HG03159 (cell line): Measurements from ENCODE around the gene NIPBL.
"Not testable (repeated sequence)": the region's sequence is repeated elsewhere in the genome, so short reads cannot be mapped to it uniquely, and the experiment has no call there.

Experiments used
- ATAC-seq: cut with Tn5 transposase; IDR thresholded peaks from one replicate; pipeline ENCODE4 v1.9.1; 2021; ENCODE audit warnings: mild to moderate bottlenecking, moderate library complexity; ENCODE audit not compliant: unreplicated experiment

Gene NIPBL

DNA sequence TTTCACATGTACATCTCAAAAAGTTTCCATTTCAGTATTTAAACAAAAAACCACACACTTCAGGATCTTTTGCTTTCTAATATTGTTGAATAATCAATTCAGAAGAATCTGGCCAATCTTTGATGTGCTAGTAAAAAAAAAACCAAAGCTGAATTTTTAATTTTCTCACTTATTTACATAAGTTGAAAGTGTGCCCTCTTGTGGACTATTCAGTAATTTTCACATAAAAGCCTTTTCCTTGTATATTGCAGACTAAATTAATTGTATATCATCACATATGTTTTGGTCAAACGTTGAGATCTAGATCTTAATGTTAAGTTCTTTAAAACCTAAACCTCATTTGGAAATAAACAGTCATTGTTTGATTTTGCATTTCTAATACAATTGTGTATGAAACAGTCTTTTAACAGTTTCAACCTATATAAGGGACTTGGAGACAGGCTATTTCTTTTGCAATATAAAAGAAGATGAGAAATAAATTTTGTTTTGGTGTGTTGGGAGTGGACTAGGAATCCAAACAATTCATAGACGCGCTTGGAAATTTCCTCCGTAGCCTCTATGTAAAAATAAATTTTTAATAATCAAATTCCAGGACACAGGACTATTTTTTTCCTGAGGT lies 68.1 kb downstream of the NIPBL start:
- no peak for ATAC-seq

DNA sequence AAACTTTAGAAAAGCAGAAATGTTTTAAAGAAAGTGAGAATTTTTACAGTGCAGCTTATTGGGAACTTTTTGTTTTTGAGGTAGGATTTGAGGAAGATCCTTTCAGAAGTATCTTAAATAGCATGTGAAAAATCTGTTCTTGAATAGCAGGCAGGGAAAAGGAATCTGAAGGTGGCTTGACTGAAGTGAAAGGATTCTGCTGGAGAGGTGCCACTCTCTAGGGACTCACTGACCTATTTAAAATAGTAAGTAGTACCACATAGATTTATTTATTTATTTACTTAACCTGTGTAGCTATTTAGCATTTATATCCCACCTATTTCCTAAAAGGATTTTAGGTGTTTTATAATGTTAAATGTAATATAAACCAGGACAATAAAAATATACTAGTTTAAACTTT lies 69.1 kb downstream of the NIPBL start:
- no peak for ATAC-seq

DNA sequence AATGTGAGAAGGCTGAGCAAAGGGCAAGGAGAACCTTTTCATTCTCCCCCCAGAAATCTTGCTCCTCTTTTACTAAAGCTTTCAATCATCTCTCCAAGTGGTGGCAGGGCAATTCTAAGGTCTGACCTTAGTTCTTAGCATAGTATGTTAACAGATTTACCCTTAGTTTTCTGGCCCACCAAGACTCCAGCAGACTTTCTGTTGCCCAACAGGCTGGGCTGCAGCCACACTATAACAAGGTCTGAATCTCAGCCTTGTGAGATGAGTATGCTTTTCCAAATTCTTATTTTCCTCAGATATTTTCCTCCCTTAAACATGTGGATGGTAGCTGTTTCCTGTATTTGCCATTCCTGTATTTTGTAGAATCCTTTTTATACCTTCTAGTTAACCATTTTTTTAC lies 69.5 kb downstream of the NIPBL start:
- no peak for ATAC-seq

DNA sequence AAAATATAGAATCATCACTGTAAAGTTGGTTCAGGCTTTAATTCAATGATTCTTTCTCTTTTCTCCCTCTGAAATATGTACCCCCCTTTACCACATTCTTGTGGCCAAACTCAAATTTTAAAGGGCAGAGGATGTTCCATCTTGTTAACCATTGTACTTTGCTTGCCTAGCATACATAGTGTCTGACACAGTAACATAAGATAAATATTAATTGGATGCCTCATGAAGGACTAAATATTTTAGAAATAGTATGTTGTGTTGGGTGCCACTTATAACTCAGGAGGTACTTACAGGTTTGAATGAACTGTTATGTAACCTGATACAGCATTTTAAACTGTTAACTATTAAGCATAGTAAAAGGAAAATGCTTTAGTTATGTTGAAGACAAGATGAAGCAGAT lies 71.5 kb downstream of the NIPBL start:
- ATAC-seq = no peak

DNA sequence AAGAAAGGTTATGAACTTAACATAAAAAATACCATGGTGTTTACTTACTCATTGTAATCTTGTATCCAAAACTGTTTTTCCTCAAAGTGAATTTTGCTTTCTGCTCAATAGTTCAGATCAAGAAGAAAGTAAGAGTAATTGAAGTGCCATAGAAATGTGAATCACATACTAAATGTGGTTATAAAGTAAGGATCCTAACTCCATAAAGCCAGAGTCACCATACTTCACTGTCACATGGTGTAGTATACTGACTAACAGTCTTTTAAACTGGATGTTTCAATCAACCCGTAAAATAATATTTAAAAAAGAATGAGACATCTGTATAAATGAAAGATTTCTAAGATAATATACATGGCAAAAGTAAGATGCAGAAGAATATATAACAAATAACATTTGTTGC lies 72.1 kb downstream of the NIPBL start:
- no peak for ATAC-seq

DNA sequence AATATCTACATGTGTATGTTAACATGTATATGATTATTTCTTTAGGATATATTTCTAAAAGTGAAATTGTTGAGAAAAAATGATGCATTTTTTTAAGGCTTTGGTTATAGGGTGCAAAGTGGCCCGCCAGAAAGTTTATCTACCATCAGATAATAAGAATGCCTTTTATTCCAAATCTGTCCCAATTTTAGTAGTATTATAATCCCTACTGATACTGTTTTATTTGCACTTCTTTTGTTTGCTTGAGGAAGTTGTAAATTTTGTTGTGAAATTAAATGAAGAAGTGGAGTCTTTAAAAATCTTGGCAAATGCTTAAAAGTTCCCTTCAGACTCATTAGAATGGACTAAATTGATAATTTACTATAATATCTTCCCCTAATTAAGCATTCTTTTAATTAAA lies 73.0 kb downstream of the NIPBL start:
- ATAC-seq = no peak

DNA sequence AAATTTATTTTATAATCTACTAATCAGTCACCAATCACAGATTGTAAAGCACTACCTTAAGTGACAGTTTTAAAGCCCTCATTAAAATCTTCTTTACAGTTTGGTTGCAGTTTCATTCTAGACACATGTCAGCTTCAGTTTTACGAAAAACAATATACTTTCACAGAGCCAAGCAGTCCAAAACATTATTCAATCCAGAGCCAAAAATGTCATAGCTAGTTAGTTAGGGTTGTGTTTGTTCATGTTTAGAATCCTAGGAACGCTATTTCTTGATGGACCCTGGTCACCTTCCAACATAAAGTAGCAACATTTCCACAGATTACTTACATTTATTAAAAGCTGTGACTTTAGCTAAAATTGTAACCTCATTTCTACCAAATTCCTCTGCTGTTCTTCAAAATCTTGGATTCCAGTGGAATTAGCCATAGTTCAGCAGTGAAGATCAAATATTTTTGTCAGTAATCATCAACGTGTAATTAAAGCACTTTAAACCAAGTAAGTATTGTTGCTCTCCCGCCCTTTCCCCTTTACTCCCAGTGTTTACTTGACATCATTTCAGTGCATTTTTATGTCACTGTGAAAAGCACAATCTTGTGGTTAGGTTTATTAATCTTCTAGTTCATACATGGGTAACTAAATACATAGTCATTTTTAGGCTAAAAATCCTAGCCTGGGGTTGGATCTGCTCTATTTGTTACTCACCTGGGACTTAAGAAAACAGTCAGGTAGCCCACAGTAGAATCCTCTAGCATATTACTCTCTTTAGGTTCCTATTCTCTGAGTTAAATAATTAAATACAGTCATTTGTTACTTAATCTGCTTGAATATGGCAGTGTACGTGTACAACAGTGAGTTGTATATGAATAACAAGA lies 74.3 kb downstream of the NIPBL start:
- no peak for ATAC-seq

DNA sequence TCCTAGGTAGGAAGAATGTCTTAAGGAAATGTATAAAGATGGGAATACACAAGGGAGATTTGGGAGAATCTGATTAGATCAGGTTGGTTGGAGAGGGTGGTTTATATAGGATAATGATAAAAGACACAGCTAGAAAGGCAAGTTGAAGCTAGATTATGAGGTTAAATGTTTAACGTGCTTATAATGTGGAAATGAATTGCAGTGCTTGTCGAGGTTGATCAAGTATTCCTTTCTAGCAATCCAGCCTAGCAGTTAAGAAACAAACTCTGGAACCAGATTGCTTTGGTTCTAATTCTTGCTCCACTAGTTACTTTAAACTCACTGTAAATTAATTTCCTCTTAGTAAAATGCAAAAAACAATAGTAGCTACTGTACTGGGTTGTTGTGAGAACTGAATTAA lies 76.5 kb downstream of the NIPBL start:
- no peak for ATAC-seq

DNA sequence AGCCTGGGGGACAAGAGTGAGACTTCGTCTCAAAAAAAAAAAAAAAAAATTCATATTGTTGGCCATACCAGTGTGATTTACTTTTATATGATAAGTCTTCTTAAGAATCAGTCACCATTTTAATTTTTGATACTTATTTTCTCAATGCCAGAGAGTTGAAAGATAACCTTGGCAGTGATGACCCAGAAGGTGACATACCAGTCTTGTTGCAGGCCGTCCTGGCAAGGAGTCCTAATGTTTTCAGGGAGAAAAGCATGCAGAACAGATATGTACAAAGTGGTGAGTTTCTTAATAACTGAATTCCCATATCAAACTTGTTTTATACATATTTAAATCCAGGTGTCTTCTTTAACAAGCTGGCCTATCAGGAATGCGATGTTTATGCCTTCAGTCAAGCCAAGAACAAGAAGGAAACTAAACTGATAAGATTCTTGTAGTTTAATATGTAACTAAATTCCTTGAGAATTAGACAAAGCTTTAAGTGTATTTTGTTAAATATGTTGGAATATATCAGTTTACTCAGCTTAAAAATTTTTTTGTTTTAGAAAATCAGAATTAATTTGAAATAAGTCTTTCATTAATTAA lies 81.5 kb downstream of the NIPBL start:
- no peak for ATAC-seq

DNA sequence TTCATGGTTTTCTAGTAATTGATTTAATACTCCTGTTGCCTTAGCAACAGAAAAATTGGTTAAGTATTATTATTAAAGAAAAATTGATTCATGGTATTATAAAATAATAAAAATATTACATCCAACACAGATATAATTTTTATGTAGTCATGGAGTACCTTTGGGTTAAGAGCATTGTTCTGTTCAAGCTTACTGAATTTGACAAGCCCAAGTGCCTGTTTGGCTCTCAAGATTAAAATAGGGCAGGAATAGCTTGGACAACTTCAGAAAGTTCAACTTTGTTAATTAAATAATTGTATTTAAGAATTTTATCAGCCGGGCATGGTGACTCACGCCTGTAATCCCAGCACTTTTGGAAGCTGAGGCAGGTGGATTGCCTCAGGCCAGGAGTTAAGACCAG lies 82.0 kb downstream of the NIPBL start:
- ATAC-seq = no peak

DNA sequence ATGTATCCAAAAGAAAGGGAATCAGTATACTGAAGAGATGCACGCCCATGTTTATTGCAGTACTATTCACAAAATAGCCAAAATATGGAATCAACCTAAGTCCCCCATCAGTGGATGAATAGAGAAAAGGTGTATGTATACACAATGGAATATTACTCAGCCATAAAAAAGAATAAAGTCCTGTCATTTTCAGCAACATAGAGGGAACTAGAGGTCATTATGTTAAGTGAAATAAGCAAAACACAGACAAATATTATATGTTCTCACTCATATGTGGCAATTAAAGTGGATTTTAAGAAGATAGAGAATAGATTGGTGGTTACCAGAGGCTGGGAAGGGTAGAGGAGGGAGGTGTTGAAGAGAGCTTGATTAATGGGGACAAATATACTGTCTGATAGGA lies 88.6 kb downstream of the NIPBL start:
- no peak for ATAC-seq

DNA sequence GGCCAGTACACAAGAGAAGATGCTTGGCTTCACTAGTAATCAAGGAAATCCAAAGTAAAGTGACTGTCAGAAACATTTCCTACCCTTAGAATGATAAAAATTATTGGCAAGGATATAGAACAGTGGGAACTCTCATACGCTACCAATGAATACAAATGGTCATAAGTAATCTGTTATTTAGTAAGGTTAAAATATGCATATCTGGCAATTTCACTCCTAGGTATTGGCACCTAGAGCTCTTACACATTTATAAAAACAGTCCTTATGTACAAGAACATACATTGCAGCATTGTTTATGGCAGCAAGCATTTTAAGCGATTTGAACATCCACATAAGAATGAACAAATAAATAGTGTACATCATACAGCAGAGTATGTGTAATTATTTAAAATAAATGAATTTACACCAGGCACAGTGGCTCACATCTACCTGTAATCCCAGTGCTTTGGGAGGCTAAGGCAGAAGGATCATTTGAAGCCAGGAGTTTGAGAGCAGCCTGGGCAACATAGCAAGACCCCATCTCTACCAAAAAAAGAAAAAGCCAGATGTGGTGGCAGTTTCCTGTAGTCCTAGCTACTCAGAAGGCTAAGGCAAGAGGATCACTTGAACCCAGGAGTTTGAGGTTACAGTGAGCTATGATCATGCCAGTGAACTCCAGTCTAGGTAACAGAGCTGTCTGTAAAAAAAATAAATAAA lies 93.3 kb downstream of the NIPBL start:
- ATAC-seq = no peak

DNA sequence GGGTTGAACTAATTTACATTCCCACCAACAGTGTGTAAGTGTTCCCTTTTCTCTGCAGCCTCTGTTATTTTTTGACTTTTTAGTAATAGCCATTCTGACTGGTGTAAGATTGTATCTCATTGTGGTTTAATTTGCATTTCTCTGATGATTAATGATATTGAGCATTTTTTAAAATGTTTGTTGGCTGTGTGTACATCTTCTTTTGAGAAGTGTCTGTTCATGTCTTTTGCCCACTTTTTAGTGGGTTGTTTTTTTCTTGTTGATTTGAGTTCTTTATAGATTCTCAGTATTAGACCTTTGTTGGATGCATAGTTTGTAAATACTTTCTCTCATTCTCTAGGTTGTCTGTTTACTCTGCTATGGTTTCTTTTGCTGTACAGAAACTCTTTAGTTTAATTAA lies 101.6 kb downstream of the NIPBL start:
- no peak for ATAC-seq

DNA sequence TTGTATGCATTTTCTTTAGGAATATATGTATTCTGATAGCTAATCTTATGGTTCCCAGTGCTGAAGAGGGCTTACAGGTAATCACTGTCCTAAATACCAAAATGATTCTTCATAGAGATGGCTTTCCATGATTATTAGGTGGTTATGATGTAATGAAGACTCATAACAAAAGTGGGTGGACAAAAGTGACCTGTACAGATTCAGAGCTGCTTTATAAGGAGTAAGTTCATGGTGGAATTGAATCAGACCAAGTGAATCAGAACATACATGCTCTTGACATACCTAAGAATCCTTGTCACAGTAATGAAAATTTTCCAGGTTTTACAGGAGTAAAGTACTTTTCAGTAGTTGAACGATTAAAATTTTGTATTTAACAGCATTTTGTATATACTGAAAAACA lies 105.6 kb downstream of the NIPBL start:
- ATAC-seq = no peak

DNA sequence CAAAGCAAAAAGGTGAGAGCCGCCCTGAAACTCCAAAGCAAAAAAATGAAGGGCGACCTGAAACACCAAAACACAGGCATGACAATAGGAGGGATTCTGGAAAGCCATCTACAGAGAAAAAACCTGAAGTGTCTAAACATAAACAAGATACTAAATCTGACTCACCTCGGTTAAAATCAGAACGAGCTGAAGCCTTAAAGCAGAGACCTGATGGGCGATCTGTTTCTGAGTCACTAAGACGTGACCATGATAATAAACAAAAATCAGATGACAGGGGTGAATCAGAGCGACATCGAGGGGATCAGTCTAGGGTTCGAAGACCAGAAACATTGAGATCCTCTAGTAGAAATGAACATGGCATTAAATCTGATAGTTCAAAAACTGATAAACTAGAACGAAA lies 108.8 kb downstream of the NIPBL start:
- no peak for ATAC-seq

DNA sequence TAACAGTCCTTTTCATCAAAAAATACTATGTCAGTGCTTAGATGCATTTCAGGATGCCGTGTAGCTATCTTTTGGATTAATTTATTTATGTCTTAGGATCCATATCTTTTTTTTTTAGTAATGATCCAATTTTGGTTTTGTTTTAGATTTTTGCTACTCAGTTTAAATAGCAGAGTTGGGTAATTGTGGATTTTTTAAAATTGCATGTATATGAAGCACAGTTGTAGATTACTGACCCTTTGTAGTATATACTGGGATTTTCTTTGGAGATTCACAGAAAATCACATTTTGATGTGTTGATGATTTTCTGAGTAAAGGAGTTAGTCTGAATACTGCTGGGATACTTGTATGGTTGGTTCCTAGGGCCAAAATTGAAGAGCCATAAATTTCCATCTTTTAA lies 111.8 kb downstream of the NIPBL start:
- ATAC-seq = no peak

DNA sequence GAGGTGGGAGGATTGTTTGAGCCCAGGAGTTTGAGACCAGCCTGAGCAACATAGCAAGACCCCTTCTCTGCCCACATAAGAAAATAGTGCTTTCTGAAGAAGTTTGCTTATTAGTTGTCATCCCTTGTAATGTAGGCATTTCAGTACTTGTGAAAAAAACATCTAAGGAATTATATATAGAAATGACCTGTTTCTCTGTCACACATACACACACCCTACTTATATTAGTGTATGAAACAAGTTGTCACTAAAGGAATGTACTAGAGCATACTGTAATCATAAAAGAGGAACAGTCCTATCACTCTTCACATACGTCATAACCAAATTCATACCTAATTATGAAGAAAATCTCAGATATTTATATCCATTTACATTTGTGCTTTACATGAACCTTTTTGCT lies 122.0 kb downstream of the NIPBL start:
- no peak for ATAC-seq

DNA sequence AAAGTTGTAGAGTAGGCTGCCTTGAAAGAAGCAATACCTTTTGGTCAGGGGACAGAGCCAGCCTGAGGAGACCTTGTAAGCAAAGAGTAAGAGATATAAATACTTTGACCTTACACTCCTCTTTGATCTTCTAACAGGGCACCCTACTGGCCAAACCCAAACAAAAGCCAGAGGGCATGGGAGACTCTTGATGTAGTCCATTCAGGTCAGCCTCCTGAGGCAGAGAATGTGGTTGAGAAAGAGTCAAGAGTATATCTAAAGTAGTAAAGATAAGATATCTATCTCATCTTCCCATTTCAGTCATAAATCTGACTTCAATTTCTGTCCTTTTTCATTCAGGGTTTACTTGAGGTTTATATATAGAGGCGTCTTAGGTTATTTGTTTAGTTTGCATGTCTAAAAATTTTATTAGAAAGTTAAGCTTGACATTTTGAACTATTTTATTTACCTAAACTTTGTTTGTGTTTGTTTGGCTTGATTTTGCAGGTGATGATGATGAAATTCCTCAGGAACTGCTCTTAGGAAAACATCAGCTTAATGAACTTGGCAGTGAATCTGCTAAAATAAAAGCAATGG lies 125.7 kb downstream of the NIPBL start:
- no peak for ATAC-seq

DNA sequence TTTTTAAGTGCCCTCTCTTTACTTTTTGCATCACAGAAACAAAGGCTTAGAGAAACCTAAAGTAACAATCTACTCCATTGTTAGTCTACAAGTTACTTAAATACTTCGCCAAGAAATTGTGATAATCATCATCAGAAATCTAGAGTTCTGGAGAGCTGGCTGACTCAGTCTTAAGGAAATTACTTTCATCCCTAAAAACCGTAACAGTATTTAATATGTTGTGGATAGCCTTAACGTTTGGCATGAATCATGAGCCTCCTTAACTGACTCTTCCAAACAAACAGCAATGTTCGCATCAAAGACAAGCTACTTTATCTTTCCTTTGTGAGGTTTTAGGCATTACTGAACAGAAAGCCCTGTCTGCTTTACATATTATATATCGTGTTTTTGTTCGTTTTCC lies 128.7 kb downstream of the NIPBL start:
- no peak for ATAC-seq

DNA sequence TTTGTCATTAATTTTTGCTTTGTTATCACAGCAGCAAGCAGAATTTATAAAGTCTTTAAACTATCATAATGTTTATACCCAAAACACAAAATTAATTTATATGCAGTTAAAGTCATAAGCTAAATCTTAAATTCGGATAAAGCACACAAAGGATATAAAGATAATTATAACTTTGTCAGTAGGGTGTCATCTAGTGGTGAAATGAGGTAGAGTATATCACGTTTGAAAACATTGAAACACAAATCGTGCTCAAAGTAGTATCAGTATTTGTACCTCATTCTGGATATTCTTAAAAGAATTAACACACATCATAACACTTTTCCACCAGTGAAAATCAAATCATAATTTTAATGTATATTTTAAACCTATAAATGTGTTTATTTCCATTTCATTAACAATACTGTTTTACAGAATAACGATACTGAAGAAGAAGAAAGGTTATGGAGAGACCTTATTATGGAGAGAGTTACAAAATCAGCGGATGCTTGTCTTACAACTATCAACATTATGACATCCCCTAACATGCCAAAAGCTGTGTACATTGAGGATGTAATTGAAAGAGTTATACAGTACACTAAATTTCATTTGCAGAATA lies 129.5 kb downstream of the NIPBL start:
- no peak for ATAC-seq

DNA sequence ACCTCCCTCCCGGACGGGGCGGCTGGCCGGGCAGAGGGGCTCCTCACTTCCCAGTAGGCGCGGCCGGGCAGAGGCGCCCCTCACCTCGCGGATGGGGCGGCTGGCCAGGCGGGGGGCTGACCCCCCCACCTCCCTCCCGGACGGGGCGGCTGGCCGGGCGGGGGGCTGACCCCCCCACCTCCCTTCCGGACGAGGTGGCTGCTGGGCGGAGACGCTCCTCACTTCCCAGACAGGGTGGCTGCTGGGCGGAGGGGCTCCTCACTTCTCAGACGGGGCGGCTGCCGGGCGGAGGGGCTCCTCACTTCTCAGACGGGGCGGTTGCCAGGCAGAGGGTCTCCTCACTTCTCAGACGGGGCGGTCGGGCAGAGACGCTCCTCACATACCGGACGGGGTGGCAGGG lies 136.6 kb downstream of the NIPBL start:
- not testable (repeated sequence) for ATAC-seq
